Testis (tissue), 2 donors: ENCODE data around the gene SUPT3H.

Source experiments
- CTCF ChIP-seq, 3 experiments: fragments of 450-650 bp in 2 of 3; fragments of 200-600 bp in 1 of 3; sonication (generic) in 1 of 3; IDR thresholded peaks; one replicate each; pipeline ENCODE4 v1.5.1; 2016 to 2019; ENCODE audit warnings: antibody characterized with exemption in 3 of 3, mild to moderate bottlenecking in 2 of 3, moderate library complexity in 1 of 3
- POLR2A ChIP-seq: fragments of 450-650 bp; IDR thresholded peaks from one replicate; pipeline ENCODE4 v1.6.1; 2017; ENCODE audit warnings: antibody characterized with exemption, mild to moderate bottlenecking, moderate library complexity

- TF ChIP-seq CTCF (IDR thresholded peaks at IDR 0.05) (no peak), POLR2A (no peak)
Measured at GRCh38 chr6:44805238-44805846, 572.4 kb downstream of the SUPT3H start.
